Stimulated activated effector memory CD8-positive, alpha-beta T cell treated with anti-CD3 and anti-CD28 coated beads, Interleukin-12 subunit alpha, Interleukin-12 subunit beta, amount 100 ng/mL, for 72 hours (primary cell): ENCODE data around the gene KIAA1755.

Source experiments
- ATAC-seq: fragments of 150-1000 bp; cut with Tn5 transposase; 2 replicates; pipeline ENCODE4 v1.10.0; 2021
- DNase-seq, 2 donors: peaks; one replicate each; pipeline ENCODE4 v3.0.0; 2021 to 2022; ENCODE audit warnings: low spot score in 2 of 2
- H3K27ac Mint-ChIP-seq: one replicate; pipeline ENCODE4 v1.8.0; 2022; ENCODE audit warnings: mild to moderate bottlenecking, mixed read lengths
- H3K36me3 Mint-ChIP-seq: one replicate; pipeline ENCODE4 v1.8.0; 2022; ENCODE audit warnings: mild to moderate bottlenecking, mixed read lengths
- H3K4me1 Mint-ChIP-seq: one replicate; pipeline ENCODE4 v1.8.0; 2022; ENCODE audit warnings: mixed read lengths
- H3K4me3 Mint-ChIP-seq: one replicate; pipeline ENCODE4 v1.8.0; 2022; ENCODE audit warnings: mild to moderate bottlenecking, mixed read lengths
- H3K9me3 Mint-ChIP-seq: one replicate; pipeline ENCODE4 v1.8.0; 2022; ENCODE audit warnings: mixed read lengths

The KIAA1755 gene

GRCh38 chr20:38243709-38244020, 16.9 kb downstream of the KIAA1755 start:
- Mint-ChIP-seq H3K36me3 (no peaks in the 10 kb centered on the region), H3K4me1 (no peaks in the 10 kb centered on the region), H3K9me3 (peaks cover 4% of the 10 kb centered on the region), H3K4me3 (no peak overlapping the region), H3K27ac (no peak overlapping the region)
- ATAC-seq: no peak
- no peak for DNase-seq

- H3K36me3 Mint-ChIP-seq: no peaks in the 10 kb centered on the region
- ATAC-seq (no peak), DNase-seq (peak in 1 of 2 donors; percentile 62)
- no peak overlapping the region for H3K4me3 Mint-ChIP-seq
- H3K27ac Mint-ChIP-seq: no peak overlapping the region
- peaks cover 4% of the 10 kb centered on the region for H3K9me3 Mint-ChIP-seq
- no peaks in the 10 kb centered on the region for H3K4me1 Mint-ChIP-seq
These were observed 17.5 kb downstream of the KIAA1755 start for GRCh38 chr20:38242848-38243708.

- Mint-ChIP-seq H3K9me3 (peaks cover 4% of the 10 kb centered on the region), H3K27ac (no peak overlapping the region), H3K4me1 (no peaks in the 10 kb centered on the region), H3K36me3 (no peaks in the 10 kb centered on the region), H3K4me3 (no peak overlapping the region)
- no peak for DNase-seq
- ATAC-seq: no peak
These were observed 19.3 kb downstream of the KIAA1755 start for GRCh38 chr20:38241201-38241600.

- Mint-ChIP-seq H3K4me1 (no peaks in the 10 kb centered on the region), H3K9me3 (peaks cover 2% of the 10 kb centered on the region), H3K4me3 (no peak overlapping the region), H3K27ac (no peak overlapping the region), H3K36me3 (no peaks in the 10 kb centered on the region)
- DNase-seq (no peak), ATAC-seq (no peak)
These were observed 21.1 kb downstream of the KIAA1755 start for GRCh38 chr20:38239441-38239840.

- DNase-seq (no peak), ATAC-seq (no peak)
- H3K4me3 Mint-ChIP-seq: no peak overlapping the region
- no peak overlapping the region for H3K27ac Mint-ChIP-seq
- no peaks in the 10 kb centered on the region for H3K36me3 Mint-ChIP-seq
- no peaks in the 10 kb centered on the region for H3K4me1 Mint-ChIP-seq
- H3K9me3 Mint-ChIP-seq: peaks cover 2% of the 10 kb centered on the region
These were observed 21.7 kb downstream of the KIAA1755 start for GRCh38 chr20:38238829-38239228.

GRCh38 chr20:38237381-38237780, 23.2 kb downstream of the KIAA1755 start:
- Mint-ChIP-seq H3K27ac (no peak overlapping the region), H3K4me1 (no peaks in the 10 kb centered on the region), H3K36me3 (no peaks in the 10 kb centered on the region), H3K9me3 (peaks cover 2% of the 10 kb centered on the region), H3K4me3 (no peak overlapping the region)
- DNase-seq (no peak), ATAC-seq (no peak)

GRCh38 chr20:38231531-38232121, 28.9 kb downstream of the KIAA1755 start:
- Mint-ChIP-seq H3K4me3 (no peak overlapping the region), H3K4me1 (peaks cover 6% of the 10 kb centered on the region), H3K9me3 (no peaks in the 10 kb centered on the region), H3K27ac (no peak overlapping the region), H3K36me3 (no peaks in the 10 kb centered on the region)
- no peak for ATAC-seq
- no peak for DNase-seq

GRCh38 chr20:38230957-38231526, 29.5 kb downstream of the KIAA1755 start:
- peaks cover 6% of the 10 kb centered on the region for H3K4me1 Mint-ChIP-seq
- no peak overlapping the region for H3K27ac Mint-ChIP-seq
- no peaks in the 10 kb centered on the region for H3K9me3 Mint-ChIP-seq

GRCh38 chr20:38230253-38230551, 30.3 kb downstream of the KIAA1755 start:
- Mint-ChIP-seq H3K9me3 (no peaks in the 10 kb centered on the region), H3K27ac (no peak overlapping the region)

More at GRCh38 chr20:38230957-38231526, 29.5 kb downstream of the KIAA1755 start:
- H3K36me3 Mint-ChIP-seq: no peaks in the 10 kb centered on the region
- ATAC-seq: no peak
- DNase-seq: no peak
- no peak overlapping the region for H3K4me3 Mint-ChIP-seq

GRCh38 chr20:38229376-38230252, 30.9 kb downstream of the KIAA1755 start:
- peaks cover 6% of the 10 kb centered on the region for H3K4me1 Mint-ChIP-seq
- no peak for ATAC-seq
- DNase-seq: no peak
- H3K9me3 Mint-ChIP-seq: no peaks in the 10 kb centered on the region
- no peaks in the 10 kb centered on the region for H3K36me3 Mint-ChIP-seq
- H3K4me3 Mint-ChIP-seq: no peak overlapping the region
- no peak overlapping the region for H3K27ac Mint-ChIP-seq

More at GRCh38 chr20:38230253-38230551, 30.3 kb downstream of the KIAA1755 start:
- Mint-ChIP-seq H3K4me1 (peaks cover 6% of the 10 kb centered on the region), H3K36me3 (no peaks in the 10 kb centered on the region), H3K4me3 (no peak overlapping the region)
- ATAC-seq (no peak), DNase-seq (no peak)

GRCh38 chr20:38228436-38228835, 32.1 kb downstream of the KIAA1755 start:
- no peaks in the 10 kb centered on the region for H3K36me3 Mint-ChIP-seq
- ATAC-seq: no peak
- H3K4me3 Mint-ChIP-seq: no peak overlapping the region
- H3K27ac Mint-ChIP-seq: no peak overlapping the region
- peaks cover 6% of the 10 kb centered on the region for H3K4me1 Mint-ChIP-seq
- H3K9me3 Mint-ChIP-seq: no peaks in the 10 kb centered on the region
- DNase-seq: no peak

- DNase-seq (no peak), ATAC-seq (no peak)
- Mint-ChIP-seq H3K9me3 (no peaks in the 10 kb centered on the region), H3K4me1 (peaks cover 11% of the 10 kb centered on the region), H3K4me3 (no peak overlapping the region), H3K27ac (no peak overlapping the region), H3K36me3 (no peaks in the 10 kb centered on the region)
These were observed 32.8 kb downstream of the KIAA1755 start for GRCh38 chr20:38227420-38228360.

GRCh38 chr20:38226553-38226952, 34.0 kb downstream of the KIAA1755 start:
- H3K27ac Mint-ChIP-seq: no peak overlapping the region
- no peaks in the 10 kb centered on the region for H3K9me3 Mint-ChIP-seq
- no peaks in the 10 kb centered on the region for H3K36me3 Mint-ChIP-seq
- peaks cover 14% of the 10 kb centered on the region for H3K4me1 Mint-ChIP-seq
- no peak for DNase-seq
- no peak overlapping the region for H3K4me3 Mint-ChIP-seq
- ATAC-seq: no peak

GRCh38 chr20:38225900-38226263, 34.7 kb downstream of the KIAA1755 start:
- no peaks in the 10 kb centered on the region for H3K9me3 Mint-ChIP-seq
- no peak for DNase-seq
- H3K36me3 Mint-ChIP-seq: no peaks in the 10 kb centered on the region
- H3K27ac Mint-ChIP-seq: no peak overlapping the region
- no peak for ATAC-seq
- H3K4me1 Mint-ChIP-seq: peaks cover 13% of the 10 kb centered on the region
- H3K4me3 Mint-ChIP-seq: no peak overlapping the region
